HG02943 (cell line): ENCODE data around the gene GNG7.

Experiments used
- ATAC-seq: cut with Tn5 transposase; IDR thresholded peaks from one replicate; pipeline ENCODE4 v1.9.1; 2021; ENCODE audit warnings: mild to moderate bottlenecking, low read depth, moderate library complexity; ENCODE audit not compliant: unreplicated experiment

The GNG7 gene

GRCh38 chr19:2727640-2727944 is 25.1 kb upstream of the GNG7 start:
- no peak for ATAC-seq

GRCh38 chr19:2726904-2727639 is 24.6 kb upstream of the GNG7 start:
- no peak for ATAC-seq

GRCh38 chr19:2726160-2726855 is 23.8 kb upstream of the GNG7 start:
- ATAC-seq, result no peak

- no peak for ATAC-seq
Observed at GRCh38 chr19:2724148-2724557, 21.7 kb upstream of the GNG7 start.

GRCh38 chr19:2723747-2724146 is 21.3 kb upstream of the GNG7 start:
- no peak for ATAC-seq

- no peak for ATAC-seq
Observed at GRCh38 chr19:2723345-2723715, 20.8 kb upstream of the GNG7 start.

- no peak for ATAC-seq
Observed at GRCh38 chr19:2722541-2723344, 20.2 kb upstream of the GNG7 start.

- no peak for ATAC-seq
Observed at GRCh38 chr19:2721570-2722540, 19.4 kb upstream of the GNG7 start.

- no peak for ATAC-seq
Observed at GRCh38 chr19:2720777-2721569, 18.5 kb upstream of the GNG7 start, which contains the start of gene DIRAS1. TSS of gene DIRAS1 (minus strand) at chr19:2721372. CDS start at chr19:2717806, 3,566 bp downstream.

- ATAC-seq, result no peak
Observed at GRCh38 chr19:2719920-2720776, 17.7 kb upstream of the GNG7 start.

- ATAC-seq, result no peak
Observed at GRCh38 chr19:2719232-2719735, 16.8 kb upstream of the GNG7 start.

GRCh38 chr19:2717638-2718541 is 15.4 kb upstream of the GNG7 start:
- ATAC-seq, result no peak

- no peak for ATAC-seq
Observed at GRCh38 chr19:2716722-2717637, 14.5 kb upstream of the GNG7 start.

GRCh38 chr19:2716275-2716650 is 13.8 kb upstream of the GNG7 start:
- ATAC-seq, result no peak

GRCh38 chr19:2715470-2716274 is 13.2 kb upstream of the GNG7 start:
- no peak for ATAC-seq
